Measurements from ENCODE around the gene IFNB1. TPM values are rescaled to one million over a fixed set of nuclear protein-coding genes. Genes with fewer than 3 reads are reported as not detected.

The IFNB1 gene
- not detected for polyA plus RNA-seq
- long read RNA-seq, donor 1 = 0 reads
- long read RNA-seq, donor 2 = 0 reads
- long read RNA-seq, donor 3 = 0 reads
- long read RNA-seq, donor 4 = 0 reads
- long read RNA-seq, donor 5 = 0 reads
- long read RNA-seq, donor 6 = 0 reads
- long read RNA-seq, donor 7 = 0 reads
- long read RNA-seq, donor 8 = 0 reads
- long read RNA-seq, donor 9 = 0 reads
- long read RNA-seq, donor 10 = 0 reads
- long read RNA-seq, donor 11 = 0 reads

DNA sequence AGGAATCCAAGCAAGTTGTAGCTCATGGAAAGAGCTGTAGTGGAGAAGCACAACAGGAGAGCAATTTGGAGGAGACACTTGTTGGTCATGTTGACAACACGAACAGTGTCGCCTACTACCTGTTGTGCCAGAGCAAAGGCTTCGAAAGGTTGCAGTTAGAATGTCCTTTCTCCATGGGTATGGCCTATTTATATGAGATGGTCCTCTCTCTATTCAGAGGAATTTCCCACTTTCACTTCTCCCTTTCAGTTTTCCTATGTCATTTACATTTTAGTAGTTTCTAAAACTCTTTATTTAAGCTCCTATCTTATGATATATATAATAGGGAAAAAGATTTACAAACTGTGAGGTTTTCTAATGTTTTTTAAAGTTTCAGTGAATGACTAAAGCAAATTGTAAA is at the start of gene IFNB1:
TSS of gene IFNB1 (minus strand) at position 162 of the 400 bp plus-strand sequence. CDS start at position 89, 73 bp downstream.
- no peaks in the 10 kb centered on the region for H3K4me1 ChIP-seq (ENCODE audit: control insufficient read depth, insufficient read depth, low read length)
- H3K9me3 ChIP-seq (ENCODE audit: control insufficient read depth, low read depth, low read length) = no peaks in the 10 kb centered on the region
- H3K27me3 ChIP-seq (ENCODE audit: control insufficient read depth, insufficient read depth, low read length) = no peaks in the 10 kb centered on the region
- H3K36me3 ChIP-seq (ENCODE audit: control insufficient read depth, insufficient read depth, low read length) = no peaks in the 10 kb centered on the region
- WGBS (ENCODE audit: insufficient coverage, low lambda C conversion rate) = no CpG with 5 or more reads among the region's 3 CpGs
- H3K27ac ChIP-seq (ENCODE audit: low read length) = no peak within 1 kb of the TSS
- no peak for DNase-seq
- no peak within 1 kb of the TSS for H3K4me3 ChIP-seq (ENCODE audit: low read length)

DNA sequence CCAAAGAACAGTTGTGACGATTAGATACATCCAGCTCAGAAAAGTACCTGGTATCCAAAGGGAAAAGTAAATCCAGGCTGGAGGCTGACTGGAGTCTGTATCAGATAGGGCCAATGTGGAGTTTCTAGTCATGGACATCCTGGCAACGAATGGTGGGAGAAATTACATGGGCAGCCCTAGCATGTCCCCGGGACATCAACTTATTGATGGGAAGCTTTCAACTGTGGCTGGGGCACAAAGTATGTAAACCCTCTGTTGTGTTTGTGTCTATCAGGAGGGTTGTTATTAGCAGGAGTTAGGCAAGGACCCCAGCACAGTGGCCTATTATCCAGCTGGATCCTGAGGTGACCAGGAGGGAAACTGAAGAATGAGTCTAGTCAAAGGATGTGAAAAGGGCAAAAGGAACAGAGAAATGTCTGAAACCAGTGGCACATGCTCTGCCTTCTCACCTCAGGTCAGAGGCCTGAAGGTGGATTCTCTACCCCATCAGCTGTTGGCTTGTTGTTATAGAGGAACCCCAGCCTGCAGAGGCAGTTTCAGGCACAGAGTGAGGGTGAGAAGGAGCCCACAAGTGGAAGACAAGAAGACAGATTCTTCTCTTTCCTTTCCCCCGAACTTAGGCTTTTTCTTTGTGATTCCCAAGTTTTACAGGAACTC is 44.0 kb upstream of the IFNB1 start:
- WGBS (ENCODE audit: insufficient coverage, low lambda C conversion rate) = 86% methylated on average over 1 of the region's 4 CpGs
- Histone ChIP-seq H3K4me3 (ENCODE audit: low read length) (no peak overlapping the region), H3K4me1 (ENCODE audit: control insufficient read depth, insufficient read depth, low read length) (no peaks in the 10 kb centered on the region), H3K27me3 (ENCODE audit: control insufficient read depth, insufficient read depth, low read length) (no peaks in the 10 kb centered on the region), H3K27ac (ENCODE audit: low read length) (no peak overlapping the region), H3K9me3 (ENCODE audit: control insufficient read depth, low read depth, low read length) (no peaks in the 10 kb centered on the region), H3K36me3 (ENCODE audit: control insufficient read depth, insufficient read depth, low read length) (no peaks in the 10 kb centered on the region)
- DNase-seq = no peak

DNA sequence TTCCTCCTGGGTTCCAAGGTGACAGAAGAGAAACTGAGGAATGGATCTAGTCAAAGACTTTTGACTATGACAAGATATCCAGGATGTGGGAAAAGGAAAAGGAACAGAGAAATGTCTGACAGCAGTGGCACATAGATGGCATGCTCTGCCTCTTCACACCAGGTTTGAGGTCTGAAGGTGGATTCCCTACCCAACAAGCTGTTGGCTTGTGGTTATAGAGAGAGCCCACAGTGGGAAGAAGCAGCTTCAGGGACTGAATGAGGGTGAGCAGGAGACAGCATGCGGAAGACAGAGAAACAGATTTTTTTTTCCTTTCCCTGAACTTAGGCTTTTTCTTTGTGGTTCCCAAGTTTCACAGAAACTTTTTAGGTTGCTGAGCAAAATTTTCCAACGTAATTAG is 43.3 kb upstream of the IFNB1 start:
- no peak overlapping the region for H3K27ac ChIP-seq (ENCODE audit: low read length)
- H3K4me1 ChIP-seq (ENCODE audit: control insufficient read depth, insufficient read depth, low read length) = no peaks in the 10 kb centered on the region
- H3K9me3 ChIP-seq (ENCODE audit: control insufficient read depth, low read depth, low read length) = no peaks in the 10 kb centered on the region
- H3K4me3 ChIP-seq (ENCODE audit: low read length) = no peak overlapping the region
- no peaks in the 10 kb centered on the region for H3K27me3 ChIP-seq (ENCODE audit: control insufficient read depth, insufficient read depth, low read length)
- H3K36me3 ChIP-seq (ENCODE audit: control insufficient read depth, insufficient read depth, low read length) = no peaks in the 10 kb centered on the region
- no peak for DNase-seq
- WGBS (ENCODE audit: insufficient coverage, low lambda C conversion rate) = 100% methylated on average over 1 of the region's 2 CpGs

DNA sequence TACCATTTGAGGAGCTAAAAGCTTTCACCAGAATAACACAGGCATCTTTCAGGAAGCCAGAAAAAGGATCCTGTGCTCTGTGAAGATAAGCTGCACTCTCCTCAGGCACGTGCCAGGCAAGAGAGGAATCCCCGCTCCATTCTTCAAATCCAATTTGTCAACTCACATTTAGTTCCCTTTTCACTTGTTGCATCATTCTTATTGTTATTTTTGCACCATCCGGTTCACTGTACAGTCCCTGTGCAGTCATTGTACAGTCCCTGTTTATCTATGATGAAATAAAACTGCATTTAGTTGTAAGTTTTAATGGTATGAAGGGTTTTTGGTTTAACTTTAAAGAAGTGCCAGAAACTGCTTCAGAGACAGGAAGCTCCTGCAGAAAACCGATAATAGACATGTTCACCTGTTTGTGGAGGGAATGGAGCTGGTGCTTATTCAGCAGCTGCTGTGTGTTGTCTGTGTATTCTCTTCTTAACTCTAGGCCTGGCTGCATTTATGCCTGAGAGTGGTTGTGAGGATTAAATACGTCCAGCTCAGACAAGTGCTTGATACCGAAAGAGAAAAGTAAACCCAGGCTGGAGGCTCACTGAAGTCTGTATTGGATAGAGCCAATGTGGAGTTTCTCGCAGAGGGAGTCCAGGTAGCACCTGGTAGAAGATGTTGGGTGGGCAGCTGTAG is 41.5 kb upstream of the IFNB1 start:
- H3K27me3 ChIP-seq (ENCODE audit: control insufficient read depth, insufficient read depth, low read length) = no peaks in the 10 kb centered on the region
- H3K36me3 ChIP-seq (ENCODE audit: control insufficient read depth, insufficient read depth, low read length) = no peaks in the 10 kb centered on the region
- no peak for DNase-seq
- H3K4me1 ChIP-seq (ENCODE audit: control insufficient read depth, insufficient read depth, low read length) = no peaks in the 10 kb centered on the region
- no peaks in the 10 kb centered on the region for H3K9me3 ChIP-seq (ENCODE audit: control insufficient read depth, low read depth, low read length)
- WGBS (ENCODE audit: insufficient coverage, low lambda C conversion rate) = no CpG with 5 or more reads among the region's 7 CpGs
- no peak overlapping the region for H3K4me3 ChIP-seq (ENCODE audit: low read length)
- no peak overlapping the region for H3K27ac ChIP-seq (ENCODE audit: low read length)

DNA sequence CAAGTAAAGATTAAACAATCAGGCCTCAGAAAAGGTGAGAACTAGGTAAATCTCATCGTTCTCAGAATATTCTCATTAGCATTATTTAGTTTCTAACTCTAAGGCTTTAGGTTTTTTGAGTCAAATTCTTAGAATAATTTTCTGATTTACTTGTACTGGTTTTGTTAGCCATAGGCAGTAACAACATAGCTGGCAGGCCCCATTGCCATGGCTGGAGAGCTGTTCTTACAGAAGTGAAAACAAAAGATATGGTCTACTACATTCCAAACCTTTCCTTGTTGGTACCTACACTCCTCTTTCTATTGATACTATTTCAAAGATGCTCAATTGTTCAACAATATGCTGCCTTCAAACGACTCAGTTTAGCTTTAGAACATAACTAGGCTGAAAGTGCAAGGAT is 36.6 kb upstream of the IFNB1 start:
- H3K9me3 ChIP-seq (ENCODE audit: control insufficient read depth, low read depth, low read length) = no peaks in the 10 kb centered on the region

DNA sequence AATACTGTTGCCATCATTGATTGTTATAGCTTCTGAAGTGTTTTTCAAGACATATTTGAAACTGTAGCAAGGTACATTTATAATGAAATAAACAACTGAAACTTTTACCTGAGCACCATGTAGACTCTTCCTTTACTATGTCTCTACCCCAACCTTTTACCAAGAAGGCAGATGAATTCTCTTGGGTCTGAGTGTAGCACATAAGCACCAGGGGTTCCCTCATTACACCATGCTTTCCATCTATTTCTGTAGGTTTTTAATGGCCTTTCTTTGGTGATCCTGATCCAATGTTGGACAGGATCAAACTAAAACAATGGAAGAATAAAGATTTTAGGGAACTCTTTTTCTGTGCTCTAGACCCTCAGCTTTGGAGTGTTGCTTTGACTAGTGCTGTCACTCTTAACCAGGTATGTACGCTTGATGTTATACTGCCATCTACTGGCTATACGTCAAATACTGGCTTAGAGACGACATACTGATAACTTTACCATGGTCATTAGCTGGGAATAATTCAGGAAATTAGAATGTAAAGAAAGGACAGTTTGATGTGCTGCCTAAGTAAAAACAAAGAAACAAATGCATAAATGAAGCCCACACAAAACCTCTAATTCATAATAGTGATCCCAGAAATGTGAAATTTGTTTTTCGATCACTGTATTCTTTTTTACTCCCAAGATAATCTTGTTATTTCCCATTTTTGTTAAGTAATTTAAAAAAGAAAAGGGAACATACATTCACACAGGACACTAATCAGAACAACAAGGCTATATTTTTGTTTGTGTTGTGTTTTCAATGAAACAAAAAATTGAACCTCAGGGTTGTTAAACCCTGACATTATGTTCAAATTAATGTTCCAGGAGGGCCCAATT is 33.2 kb upstream of the IFNB1 start:
- H3K27me3 ChIP-seq (ENCODE audit: control insufficient read depth, insufficient read depth, low read length) = no peaks in the 10 kb centered on the region
- H3K4me3 ChIP-seq (ENCODE audit: low read length) = no peak overlapping the region
- no peak overlapping the region for H3K27ac ChIP-seq (ENCODE audit: low read length)
- DNase-seq = peak; percentile 44 to 54
- no peaks in the 10 kb centered on the region for H3K4me1 ChIP-seq (ENCODE audit: control insufficient read depth, insufficient read depth, low read length)
- WGBS (ENCODE audit: insufficient coverage, low lambda C conversion rate) = 88% methylated on average over 1 of the region's 4 CpGs
- no peaks in the 10 kb centered on the region for H3K9me3 ChIP-seq (ENCODE audit: control insufficient read depth, low read depth, low read length)
- no peaks in the 10 kb centered on the region for H3K36me3 ChIP-seq (ENCODE audit: control insufficient read depth, insufficient read depth, low read length)

More for the DNA sequence above, 36.6 kb upstream of the IFNB1 start:
- Histone ChIP-seq H3K4me1 (ENCODE audit: control insufficient read depth, insufficient read depth, low read length) (no peaks in the 10 kb centered on the region), H3K4me3 (ENCODE audit: low read length) (no peak overlapping the region), H3K27ac (ENCODE audit: low read length) (no peak overlapping the region), H3K27me3 (ENCODE audit: control insufficient read depth, insufficient read depth, low read length) (no peaks in the 10 kb centered on the region), H3K36me3 (ENCODE audit: control insufficient read depth, insufficient read depth, low read length) (no peaks in the 10 kb centered on the region)
- no peak for DNase-seq
- WGBS (ENCODE audit: insufficient coverage, low lambda C conversion rate) = 33% methylated on average over 2 of the region's 2 CpGs

DNA sequence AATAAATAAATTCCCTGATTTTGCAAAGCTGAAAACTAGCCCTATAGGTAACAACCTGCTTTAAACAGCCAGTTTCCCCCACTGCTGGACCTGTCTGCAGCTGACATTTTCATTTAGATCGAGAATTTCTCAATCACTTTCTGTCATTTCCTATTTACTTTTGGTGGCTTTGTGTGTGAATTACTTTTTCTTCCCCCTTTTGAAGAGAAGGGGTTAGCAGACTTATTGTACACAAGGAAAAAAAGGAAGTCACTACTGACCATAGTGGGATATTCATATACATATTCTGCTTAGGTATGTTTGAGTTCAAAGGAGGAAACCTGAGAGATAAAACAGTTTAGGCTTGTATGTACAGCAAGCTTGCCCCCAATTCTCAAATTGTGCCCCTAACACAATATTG is 27.0 kb upstream of the IFNB1 start:
- Histone ChIP-seq H3K27ac (ENCODE audit: low read length) (no peak overlapping the region), H3K36me3 (ENCODE audit: control insufficient read depth, insufficient read depth, low read length) (no peaks in the 10 kb centered on the region), H3K9me3 (ENCODE audit: control insufficient read depth, low read depth, low read length) (no peaks in the 10 kb centered on the region), H3K4me1 (ENCODE audit: control insufficient read depth, insufficient read depth, low read length) (no peaks in the 10 kb centered on the region), H3K4me3 (ENCODE audit: low read length) (no peak overlapping the region), H3K27me3 (ENCODE audit: control insufficient read depth, insufficient read depth, low read length) (no peaks in the 10 kb centered on the region)
- WGBS (ENCODE audit: insufficient coverage, low lambda C conversion rate) = no CpG with 5 or more reads among the region's 1 CpG
- DNase-seq = no peak

DNA sequence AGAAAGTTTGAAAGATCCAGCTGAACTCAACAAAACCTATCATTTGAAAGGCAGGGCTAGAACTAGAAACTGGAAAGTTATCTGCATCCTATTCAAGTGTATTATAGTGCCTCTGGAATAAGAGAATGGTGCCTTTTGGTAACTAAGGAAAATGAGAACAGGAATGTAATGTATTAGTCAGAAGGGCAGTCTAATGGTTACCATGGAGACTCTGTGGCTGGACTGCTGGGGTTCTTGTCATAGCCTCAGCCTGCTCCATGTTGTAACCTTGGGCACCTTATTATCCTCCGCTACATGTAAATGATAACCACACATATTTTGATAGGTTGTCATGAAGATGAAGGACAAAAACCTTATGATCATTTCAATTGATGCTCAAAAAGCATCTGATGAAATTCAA is 24.6 kb upstream of the IFNB1 start:
- WGBS (ENCODE audit: insufficient coverage, low lambda C conversion rate) = 100% methylated on average over 1 of the region's 1 CpG

DNA sequence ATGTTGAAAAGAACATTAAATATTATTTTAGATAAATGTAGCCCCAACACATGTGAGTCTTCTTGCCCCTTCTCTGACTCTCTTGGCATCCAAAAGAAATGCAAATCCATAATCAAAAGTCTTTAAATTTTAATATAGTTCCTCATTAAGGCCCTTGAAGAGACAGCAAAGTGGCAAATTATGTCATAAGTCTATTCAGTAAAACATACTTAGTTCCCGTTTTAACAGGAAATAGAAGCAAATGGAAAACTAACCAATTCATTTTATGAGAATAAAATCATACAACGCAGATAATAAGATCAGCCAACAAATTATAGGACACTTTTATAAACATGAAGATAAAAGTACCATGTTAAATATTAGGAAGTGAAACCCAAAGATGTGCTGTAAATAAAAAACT is 20.1 kb upstream of the IFNB1 start:
- Histone ChIP-seq H3K9me3 (ENCODE audit: control insufficient read depth, low read depth, low read length) (no peaks in the 10 kb centered on the region), H3K4me1 (ENCODE audit: control insufficient read depth, insufficient read depth, low read length) (no peaks in the 10 kb centered on the region), H3K36me3 (ENCODE audit: control insufficient read depth, insufficient read depth, low read length) (no peaks in the 10 kb centered on the region), H3K27me3 (ENCODE audit: control insufficient read depth, insufficient read depth, low read length) (no peaks in the 10 kb centered on the region), H3K4me3 (ENCODE audit: low read length) (no peak overlapping the region), H3K27ac (ENCODE audit: low read length) (no peak overlapping the region)
- WGBS (ENCODE audit: insufficient coverage, low lambda C conversion rate) = 95% methylated on average over 2 of the region's 2 CpGs
- DNase-seq = no peak

More for the DNA sequence above, 24.6 kb upstream of the IFNB1 start:
- Histone ChIP-seq H3K4me1 (ENCODE audit: control insufficient read depth, insufficient read depth, low read length) (no peaks in the 10 kb centered on the region), H3K27ac (ENCODE audit: low read length) (no peak overlapping the region), H3K4me3 (ENCODE audit: low read length) (no peak overlapping the region), H3K36me3 (ENCODE audit: control insufficient read depth, insufficient read depth, low read length) (no peaks in the 10 kb centered on the region), H3K9me3 (ENCODE audit: control insufficient read depth, low read depth, low read length) (no peaks in the 10 kb centered on the region), H3K27me3 (ENCODE audit: control insufficient read depth, insufficient read depth, low read length) (no peaks in the 10 kb centered on the region)
- DNase-seq = no peak

DNA sequence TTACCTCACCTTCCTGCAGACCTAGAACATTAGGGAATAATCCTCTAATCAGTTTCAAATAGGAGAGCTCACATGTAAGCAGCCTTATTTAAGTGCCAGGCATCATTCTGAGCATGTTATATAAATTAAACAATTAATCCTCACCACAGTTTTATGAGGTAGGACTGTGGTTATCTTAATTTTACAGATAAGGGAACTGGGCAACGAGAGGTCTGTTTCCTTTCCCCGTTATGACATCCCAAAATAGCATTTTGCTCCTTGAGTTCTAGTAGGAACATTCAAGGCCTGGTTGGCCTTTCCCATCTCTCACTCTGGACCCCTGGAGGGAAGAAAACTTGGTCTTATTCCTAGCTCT is 19.1 kb upstream of the IFNB1 start:
- H3K27me3 ChIP-seq (ENCODE audit: control insufficient read depth, insufficient read depth, low read length) = no peaks in the 10 kb centered on the region
- H3K9me3 ChIP-seq (ENCODE audit: control insufficient read depth, low read depth, low read length) = no peaks in the 10 kb centered on the region
- 0% methylated on average over 1 of the region's 2 CpGs for WGBS (ENCODE audit: insufficient coverage, low lambda C conversion rate)
- no peak for DNase-seq
- no peak overlapping the region for H3K4me3 ChIP-seq (ENCODE audit: low read length)
- H3K27ac ChIP-seq (ENCODE audit: low read length) = no peak overlapping the region
- H3K36me3 ChIP-seq (ENCODE audit: control insufficient read depth, insufficient read depth, low read length) = no peaks in the 10 kb centered on the region
- H3K4me1 ChIP-seq (ENCODE audit: control insufficient read depth, insufficient read depth, low read length) = no peaks in the 10 kb centered on the region
